ENCODE data around the gene FAM181A. TPM values are rescaled to one million over a fixed set of nuclear protein-coding genes. Genes with fewer than 3 reads are reported as not detected.

The FAM181A gene
- total RNA-seq, 2 donors from 2014 or later = not detected

DNA sequence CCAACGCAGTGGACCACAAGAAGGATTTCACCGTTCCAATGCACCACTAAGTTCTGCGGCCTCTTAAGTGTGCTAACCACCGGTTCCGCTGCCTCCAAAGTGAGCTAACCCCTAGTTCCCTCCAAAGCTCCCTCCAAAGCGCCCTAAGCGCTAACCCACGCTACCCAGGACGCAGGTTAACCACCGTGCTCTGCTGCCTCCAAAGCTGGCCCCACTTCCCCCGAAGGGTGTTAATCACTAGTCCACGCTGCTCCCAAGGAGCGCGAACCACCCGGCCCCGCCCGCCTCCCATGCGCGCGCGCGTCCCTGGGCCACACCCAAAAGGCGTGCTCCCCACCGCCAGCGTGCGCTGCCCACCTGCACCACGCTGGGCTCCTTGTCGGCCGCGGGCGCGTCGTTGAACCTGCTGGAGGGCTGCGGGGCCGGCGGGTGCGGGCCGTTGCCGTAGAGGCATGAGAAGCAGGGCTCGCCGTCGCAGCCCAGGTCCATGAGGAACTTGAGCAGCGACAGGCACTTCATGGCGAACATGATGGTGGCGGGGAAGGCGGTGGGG is 11.7 kb downstream of the FAM181A start:
- peaks cover 0 to 34% of the 10 kb centered on the region in 2 donors for H3K36me3 Mint-ChIP-seq
- ATAC-seq = no peak
- no peak for DNase-seq (ENCODE audit: low spot score in 2 of 2)
- H3K9me3 Mint-ChIP-seq = no peaks in the 10 kb centered on the region
- no peak overlapping the region for H3K27ac Mint-ChIP-seq

DNA sequence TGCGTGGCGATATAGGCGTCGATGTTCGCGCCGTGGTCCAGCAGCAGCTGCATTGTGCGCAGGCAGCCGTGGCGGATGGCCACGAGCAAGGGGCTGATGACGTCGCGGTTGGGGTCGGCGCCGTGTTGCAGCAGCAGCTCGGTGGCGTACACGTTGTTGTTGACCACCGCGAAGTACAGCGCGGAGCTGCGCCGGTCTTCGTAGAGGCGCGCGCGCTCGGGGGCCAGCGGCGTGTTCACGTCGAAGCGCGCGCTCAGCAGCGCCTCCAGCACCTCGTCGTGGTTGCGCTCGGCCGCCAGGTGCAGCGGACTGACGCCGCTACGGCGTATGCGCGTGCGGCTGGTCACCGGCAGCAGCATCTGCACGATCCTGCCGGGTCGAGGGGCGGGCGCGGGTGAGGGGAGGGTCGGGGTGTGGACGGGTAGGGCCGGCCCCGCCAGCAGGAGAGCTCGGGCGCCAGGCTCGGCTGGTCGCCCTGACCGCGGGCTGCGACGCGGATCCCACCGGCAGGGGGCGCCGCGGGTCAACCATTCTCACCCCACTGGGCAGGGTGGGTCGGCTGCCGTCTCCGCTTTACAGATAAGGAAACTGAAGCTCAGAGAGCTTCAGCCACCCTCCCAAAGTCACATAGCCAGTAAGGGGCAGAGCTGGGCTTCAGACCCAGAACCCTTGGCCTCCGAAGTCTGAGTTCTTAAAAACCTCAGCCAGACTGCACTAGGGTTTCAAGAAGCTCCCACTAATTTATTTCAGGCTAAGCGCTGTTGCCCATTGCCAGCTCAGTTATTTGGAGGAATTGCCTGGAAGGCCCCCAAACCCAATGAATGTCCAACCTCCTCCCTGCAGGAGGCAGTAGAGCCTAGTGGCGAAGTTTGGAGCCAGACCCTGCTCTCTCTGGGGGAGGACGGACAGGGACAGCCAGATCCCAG is 12.4 kb downstream of the FAM181A start:
- H3K9me3 Mint-ChIP-seq = no peaks in the 10 kb centered on the region
- DNase-seq (ENCODE audit: low spot score in 2 of 2) (peak; percentile 88 to 98), ATAC-seq (peak; percentile 96 to 97)
- H3K27ac Mint-ChIP-seq = peak overlapping the region in 1 of 2 donors; percentile 5
- peaks cover 0 to 40% of the 10 kb centered on the region in 2 donors for H3K36me3 Mint-ChIP-seq

DNA sequence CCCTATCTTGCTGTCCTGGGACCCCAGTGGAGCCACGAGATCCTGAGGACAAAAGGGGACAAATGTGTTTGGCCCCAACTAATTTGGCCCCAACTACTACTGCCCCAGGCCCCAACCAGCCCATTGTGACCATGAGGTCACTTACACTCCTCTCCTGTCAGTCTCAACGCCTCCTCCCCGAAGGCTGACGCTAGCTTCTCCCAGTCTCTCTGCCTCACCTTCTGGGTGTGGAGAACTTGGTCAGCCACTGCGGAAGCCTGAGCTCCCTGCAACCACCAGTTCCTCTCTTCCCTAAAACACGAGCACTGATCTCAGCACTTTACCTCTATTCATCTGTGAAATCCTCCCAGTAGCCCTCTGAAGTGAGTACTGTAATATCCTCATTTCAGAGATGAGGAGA is 13.3 kb downstream of the FAM181A start:
- DNase-seq (ENCODE audit: low spot score in 2 of 2) (no peak), ATAC-seq (no peak)
- H3K9me3 Mint-ChIP-seq = no peaks in the 10 kb centered on the region
- peaks cover 0 to 40% of the 10 kb centered on the region in 2 donors for H3K36me3 Mint-ChIP-seq
- peak overlapping the region in 1 of 2 donors; percentile 5 for H3K27ac Mint-ChIP-seq

DNA sequence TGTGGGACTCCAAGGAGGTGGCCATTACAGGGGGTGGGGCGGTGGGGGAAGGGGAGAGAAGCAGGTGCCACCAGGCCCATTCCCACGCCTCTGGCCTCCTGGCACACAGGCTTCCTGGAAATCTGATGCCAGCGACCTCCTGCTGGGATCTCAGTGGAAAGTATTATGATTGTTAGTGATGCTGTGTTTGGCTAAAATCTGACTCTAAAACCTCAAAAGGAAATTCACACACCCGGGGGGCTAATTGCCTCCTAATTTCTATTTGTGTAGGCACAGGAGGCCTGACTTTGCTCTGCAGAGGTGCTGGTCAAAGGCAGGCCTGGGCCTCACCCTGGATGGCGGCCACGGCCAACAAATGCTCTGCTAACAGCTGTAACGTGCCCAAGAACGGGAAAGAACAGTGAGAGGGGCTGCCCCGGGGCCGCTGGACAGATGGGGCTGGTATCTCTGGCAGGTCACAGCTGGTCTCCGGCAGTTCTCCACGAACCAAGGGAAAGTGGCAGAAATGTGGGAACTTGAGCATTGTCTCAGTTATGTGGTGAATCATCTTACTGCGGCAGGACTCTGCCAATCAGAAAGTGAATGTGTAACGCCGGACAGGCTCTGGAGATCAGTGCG is 14.3 kb downstream of the FAM181A start:
- Mint-ChIP-seq H3K27ac (peak overlapping the region in 1 of 2 donors; percentile 36), H3K36me3 (peaks cover 0 to 40% of the 10 kb centered on the region in 2 donors), H3K9me3 (no peaks in the 10 kb centered on the region)
- ATAC-seq (no peak), DNase-seq (ENCODE audit: low spot score in 2 of 2) (no peak)

DNA sequence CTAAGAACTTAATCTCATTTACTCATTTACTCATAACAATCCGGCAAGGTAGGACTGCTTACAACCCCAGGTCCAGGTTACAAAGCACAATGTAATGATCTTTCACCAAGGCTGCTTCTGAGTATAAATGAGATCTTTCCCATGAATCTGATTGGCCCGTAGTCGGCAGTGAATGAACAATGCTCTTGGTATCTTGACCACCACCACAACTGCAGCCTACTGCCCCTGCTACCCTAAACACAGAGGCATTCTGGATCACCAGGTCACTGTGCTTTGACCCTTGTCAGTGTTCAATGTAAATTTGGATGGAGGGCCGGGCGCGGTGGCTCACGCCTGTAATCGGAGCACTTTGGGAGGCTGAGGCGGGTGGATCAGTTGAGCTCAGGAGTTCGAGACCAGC is 15.9 kb downstream of the FAM181A start:
- ATAC-seq = no peak
- H3K36me3 Mint-ChIP-seq = peaks cover 0 to 39% of the 10 kb centered on the region in 2 donors
- DNase-seq (ENCODE audit: low spot score in 2 of 2) = no peak
- no peaks in the 10 kb centered on the region for H3K9me3 Mint-ChIP-seq
- no peak overlapping the region for H3K27ac Mint-ChIP-seq

DNA sequence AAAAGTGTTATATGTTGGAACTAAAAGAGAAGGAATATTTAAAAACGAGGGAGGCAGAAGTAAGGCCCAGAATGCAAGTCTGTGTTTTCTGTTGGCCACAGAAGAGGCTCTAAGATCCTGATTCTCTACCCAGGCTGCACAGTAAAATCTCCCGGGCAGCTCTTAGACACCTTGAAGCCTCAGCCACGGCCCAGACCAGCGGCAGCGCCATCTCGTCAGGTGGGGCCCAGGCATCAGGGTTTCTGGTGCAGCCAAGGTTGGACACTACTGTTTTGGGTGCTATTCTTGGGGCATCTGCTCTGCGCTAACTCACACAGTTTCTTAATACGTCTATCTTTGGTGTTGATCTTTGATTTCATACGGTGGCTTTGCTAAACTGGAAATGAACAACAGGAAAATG is 16.8 kb downstream of the FAM181A start:
- H3K27ac Mint-ChIP-seq = no peak overlapping the region
- H3K36me3 Mint-ChIP-seq = peaks cover 0 to 39% of the 10 kb centered on the region in 2 donors
- ATAC-seq (no peak), DNase-seq (ENCODE audit: low spot score in 2 of 2) (no peak)
- H3K9me3 Mint-ChIP-seq = no peaks in the 10 kb centered on the region

DNA sequence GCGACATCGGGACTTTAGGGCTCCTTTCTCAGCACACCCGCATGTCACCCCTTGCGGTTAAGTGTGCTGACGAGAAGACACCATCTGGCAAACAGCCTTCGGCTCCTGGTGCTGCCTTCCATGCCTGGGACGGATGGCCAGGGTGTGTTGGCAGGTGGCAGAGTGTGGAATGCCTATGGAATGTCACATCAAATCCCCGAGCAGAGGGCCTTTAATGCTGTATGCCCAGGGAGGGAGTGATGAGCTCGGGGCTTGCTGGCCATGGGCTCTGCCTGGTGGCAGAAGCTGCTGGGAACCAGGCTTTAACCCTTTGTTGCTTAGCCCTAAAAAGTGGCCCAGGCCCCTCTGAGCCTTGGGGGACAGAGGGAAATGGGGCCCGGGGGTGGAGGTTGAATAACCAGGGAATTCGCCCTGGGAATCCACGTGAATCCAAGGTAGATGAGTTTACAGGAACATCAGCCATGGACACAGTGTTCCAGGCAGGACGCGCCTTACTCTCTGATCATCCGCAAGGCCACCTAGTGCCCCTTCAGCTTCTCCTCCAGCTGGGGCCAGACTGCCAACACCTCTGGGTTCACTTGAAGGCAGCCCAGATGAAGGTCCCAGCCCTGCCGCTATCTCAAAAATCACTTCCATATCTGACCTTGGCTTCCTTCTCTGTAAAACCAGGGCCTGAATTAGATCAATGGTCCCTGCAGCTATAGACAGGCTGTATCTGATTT is 17.4 kb downstream of the FAM181A start:
- ATAC-seq = no peak
- Mint-ChIP-seq H3K27ac (no peak overlapping the region), H3K36me3 (peaks cover 0 to 40% of the 10 kb centered on the region in 2 donors), H3K9me3 (no peaks in the 10 kb centered on the region)
- no peak for DNase-seq (ENCODE audit: low spot score in 2 of 2)

DNA sequence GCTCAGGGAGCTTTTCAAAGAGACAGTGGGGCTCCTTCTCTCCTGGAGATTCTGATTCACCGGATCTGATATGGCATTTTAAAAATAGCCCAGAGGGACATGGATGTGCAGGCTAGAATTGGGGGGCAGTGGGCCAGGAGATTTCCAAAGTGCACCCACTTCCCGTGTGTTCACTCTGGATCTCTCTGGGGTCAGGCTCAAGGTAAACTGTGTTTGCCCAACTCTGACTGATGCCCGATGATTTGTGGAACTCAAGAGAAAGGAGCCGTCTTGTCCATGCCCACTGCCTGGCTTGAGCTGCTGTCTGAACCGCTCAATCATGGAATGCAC is 17.9 kb downstream of the FAM181A start:
- ATAC-seq (no peak), DNase-seq (ENCODE audit: low spot score in 2 of 2) (no peak)
- Mint-ChIP-seq H3K36me3 (peaks cover 0 to 45% of the 10 kb centered on the region in 2 donors), H3K27ac (peak overlapping the region in 1 of 2 donors; percentile 12), H3K9me3 (no peaks in the 10 kb centered on the region)

DNA sequence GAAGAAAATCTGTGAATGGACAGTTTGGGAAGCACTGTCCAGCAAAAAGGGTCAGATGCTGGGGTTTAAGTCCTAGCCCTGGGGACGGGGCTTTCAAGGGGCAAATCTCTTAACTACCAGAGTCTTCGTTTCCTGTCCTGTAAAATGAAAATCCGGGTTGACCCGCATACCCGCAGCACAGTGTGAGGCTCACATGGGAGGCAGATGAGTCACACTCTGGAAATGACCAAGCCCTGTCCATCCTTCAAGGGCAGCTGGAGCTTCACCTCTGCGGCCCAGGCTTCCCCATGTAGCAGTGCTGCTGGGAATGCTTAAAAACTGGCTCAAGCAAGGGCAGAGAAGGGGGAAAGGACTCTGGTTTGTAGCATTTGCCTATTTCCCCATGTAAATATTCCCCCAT is 19.0 kb downstream of the FAM181A start:
- ATAC-seq (peak in 1 of 2 donors; percentile 53), DNase-seq (ENCODE audit: low spot score in 2 of 2) (no peak)
- Mint-ChIP-seq H3K9me3 (no peaks in the 10 kb centered on the region), H3K27ac (no peak overlapping the region), H3K36me3 (peaks cover 0 to 47% of the 10 kb centered on the region in 2 donors)

DNA sequence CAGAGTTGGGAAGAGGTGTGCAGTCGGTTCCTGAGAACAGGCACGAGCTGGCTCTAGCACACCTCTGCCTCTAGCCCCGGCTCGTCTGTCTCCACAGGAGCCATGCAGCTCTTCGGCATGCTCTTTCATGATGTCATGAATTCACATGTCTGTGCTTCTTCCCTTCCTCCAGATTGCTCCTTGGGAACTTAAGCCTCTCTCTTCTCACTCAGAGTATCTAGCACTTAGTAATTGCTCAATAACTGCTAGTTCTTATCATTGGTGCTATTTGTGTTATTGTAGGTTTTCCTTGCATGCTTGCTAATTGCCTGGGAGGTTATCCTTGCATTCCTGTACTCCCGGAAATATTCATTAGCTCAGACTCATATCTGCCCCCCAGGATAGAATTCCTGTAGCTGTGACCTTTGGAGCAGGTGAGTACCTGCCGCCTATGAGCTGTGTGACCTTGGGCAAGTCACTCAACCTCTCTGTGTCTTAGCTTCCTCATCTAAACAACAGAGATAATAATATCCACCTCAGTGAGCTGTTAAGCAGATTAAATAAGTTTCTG is 19.5 kb downstream of the FAM181A start:
- ATAC-seq (no peak), DNase-seq (ENCODE audit: low spot score in 2 of 2) (no peak)
- Mint-ChIP-seq H3K9me3 (no peaks in the 10 kb centered on the region), H3K27ac (no peak overlapping the region), H3K36me3 (peaks cover 0 to 46% of the 10 kb centered on the region in 2 donors)

DNA sequence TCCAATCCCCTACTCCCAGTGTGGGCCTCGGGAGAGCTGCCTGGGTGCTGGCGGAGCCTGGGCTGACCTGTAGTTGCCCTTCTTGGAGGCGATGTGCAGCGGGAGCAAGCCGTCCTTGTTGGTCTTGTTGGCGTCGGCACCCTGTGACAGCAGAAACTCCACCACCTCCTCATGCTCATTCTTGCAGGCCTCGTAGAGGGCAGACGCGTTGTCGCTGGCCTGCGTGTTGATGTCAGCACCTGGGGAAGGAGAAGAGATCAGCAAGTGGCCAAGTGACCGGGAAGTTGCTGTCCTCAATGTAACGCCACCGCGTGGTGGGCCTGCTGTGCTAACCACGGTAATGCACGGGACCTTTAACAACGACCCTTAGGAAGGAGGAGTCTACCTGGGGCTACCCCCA is 20.1 kb downstream of the FAM181A start:
- Mint-ChIP-seq H3K36me3 (peaks cover 0 to 44% of the 10 kb centered on the region in 2 donors), H3K27ac (no peak overlapping the region), H3K9me3 (no peaks in the 10 kb centered on the region)
- DNase-seq (ENCODE audit: low spot score in 2 of 2) (no peak), ATAC-seq (no peak)

DNA sequence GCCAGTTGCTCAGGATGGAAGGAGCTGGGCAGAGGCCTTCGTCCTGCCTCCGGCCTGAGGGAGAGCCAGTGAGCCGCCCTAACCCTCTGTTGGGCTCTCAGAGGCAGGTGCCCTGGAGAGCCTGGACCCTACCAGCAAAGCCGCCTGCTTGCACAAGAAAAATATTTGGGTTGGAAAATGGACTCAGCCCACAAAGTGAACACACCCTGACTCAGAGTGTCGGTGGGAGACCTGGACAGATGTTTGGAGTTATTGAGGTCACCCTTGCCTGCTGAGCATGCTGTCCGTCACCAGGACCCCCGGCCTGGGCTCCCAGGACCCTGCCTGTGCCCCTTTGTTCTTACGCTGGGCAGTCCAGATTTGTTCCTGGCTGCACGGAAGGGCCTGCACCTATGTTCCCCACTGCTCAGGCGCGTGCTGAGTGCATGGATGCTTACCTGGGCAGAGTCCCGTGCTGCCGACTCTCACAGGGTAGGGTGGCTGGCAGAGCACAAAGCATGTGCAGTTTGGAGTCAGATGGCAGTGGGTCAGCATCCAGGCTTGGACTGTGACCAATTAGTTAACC is 22.4 kb downstream of the FAM181A start:
- DNase-seq (ENCODE audit: low spot score in 2 of 2) (no peak), ATAC-seq (no peak)
- Mint-ChIP-seq H3K9me3 (no peaks in the 10 kb centered on the region), H3K36me3 (peaks cover 4 to 47% of the 10 kb centered on the region in 2 donors), H3K27ac (no peak overlapping the region)

DNA sequence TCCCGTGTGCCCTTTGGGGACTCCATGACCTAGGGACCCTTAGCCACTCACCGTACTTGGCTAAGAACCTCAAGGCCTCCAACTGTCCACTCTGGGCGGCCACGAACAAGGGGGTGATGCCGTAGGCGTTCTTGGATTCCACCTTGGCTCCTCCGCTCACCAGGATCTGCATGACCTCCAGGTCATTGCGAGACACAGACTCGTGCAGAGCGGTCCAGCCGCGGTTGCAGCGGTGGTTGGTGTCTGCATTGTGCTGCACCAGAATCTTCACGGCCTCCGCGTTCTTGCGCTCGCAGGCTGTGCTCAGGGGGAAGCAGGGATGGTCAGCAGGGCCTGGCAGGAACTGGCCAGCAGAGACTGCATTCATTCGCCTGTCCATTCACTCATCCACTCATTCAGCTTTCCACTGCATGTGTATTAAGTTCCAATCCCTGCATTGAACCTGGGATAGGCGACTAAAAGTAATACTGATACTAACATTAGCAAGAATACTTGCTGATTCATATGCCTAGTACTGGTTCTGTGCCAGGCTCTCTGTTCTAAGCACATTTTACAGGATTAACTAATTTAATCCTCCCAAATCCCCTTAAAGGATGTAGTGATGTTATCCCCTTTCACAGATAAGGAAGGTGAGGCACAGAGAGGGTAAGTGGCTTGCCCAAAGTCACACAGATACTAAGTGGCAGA is 23.9 kb downstream of the FAM181A start:
- H3K9me3 Mint-ChIP-seq = no peaks in the 10 kb centered on the region
- ATAC-seq (peak; percentile 49 to 75), DNase-seq (ENCODE audit: low spot score in 2 of 2) (no peak)
- peaks cover 10 to 54% of the 10 kb centered on the region in 2 donors for H3K36me3 Mint-ChIP-seq
- peak overlapping the region in 1 of 2 donors; percentile 73 for H3K27ac Mint-ChIP-seq

DNA sequence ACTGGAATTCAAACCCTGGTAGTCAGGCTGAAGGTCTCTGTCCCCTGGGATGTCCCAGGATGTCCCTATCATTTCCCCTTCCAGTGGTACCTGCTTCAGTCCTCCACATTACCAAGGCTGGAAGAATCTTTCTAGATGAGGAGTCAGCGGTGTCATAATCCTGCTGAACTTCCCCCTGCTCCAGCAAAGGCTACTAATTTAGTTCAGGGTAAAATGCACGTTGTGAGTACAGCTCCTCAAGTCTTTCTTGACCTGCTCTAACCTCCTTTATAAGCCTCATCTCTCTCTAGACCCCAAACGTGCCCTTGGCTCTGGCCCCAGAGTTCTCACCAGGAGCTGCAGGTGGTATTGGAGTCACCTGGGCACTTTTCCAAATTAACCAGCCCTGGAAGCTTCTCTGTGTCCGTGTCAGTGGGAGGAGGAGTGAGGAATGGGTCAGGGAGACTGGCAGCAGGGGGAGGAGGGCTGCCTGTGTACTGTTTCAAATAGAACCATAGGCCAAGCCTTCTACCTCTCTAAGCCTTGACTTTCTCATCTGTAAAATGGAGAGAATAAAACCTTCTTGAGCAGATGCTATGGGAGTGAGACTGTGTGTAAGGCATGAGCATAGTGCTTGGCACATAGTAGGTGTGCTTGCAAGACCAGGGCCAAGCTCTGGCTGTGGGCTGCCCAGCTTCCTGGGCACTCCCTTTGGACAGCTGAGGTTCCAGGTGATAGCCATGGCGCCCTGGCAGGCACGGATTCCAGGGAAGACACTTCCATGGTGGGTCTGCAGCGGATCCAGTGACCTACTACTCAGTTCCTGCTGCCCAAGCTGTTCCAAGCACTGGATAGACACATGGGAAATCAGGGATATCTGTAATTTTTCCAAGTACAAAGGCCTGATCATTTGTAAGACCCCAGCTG is 24.7 kb downstream of the FAM181A start:
- H3K27ac Mint-ChIP-seq = peak overlapping the region in 1 of 2 donors; percentile 14
- DNase-seq (ENCODE audit: low spot score in 2 of 2) = no peak
- no peak for ATAC-seq
- H3K9me3 Mint-ChIP-seq = no peaks in the 10 kb centered on the region
- H3K36me3 Mint-ChIP-seq = peaks cover 10 to 49% of the 10 kb centered on the region in 2 donors

DNA sequence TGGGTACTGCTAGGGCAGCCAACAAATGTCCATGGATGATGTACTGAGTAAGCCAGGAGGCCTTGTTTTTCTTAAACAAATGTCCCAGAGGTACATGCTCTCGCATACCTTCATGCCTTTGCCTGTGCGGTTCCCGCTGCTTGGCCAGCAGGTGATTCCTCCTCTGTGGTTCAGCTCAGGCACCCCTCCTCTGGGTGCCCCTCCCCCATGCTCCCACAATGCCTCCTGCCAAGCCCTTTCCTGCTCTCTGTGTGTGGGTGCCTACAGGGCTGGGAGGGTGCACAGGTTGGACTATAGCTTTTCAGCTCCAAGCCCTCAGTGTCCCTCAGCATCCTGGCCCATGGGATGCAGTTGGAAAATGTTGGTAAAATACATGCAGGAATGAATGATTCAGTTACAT is 25.7 kb downstream of the FAM181A start:
- ATAC-seq (no peak), DNase-seq (ENCODE audit: low spot score in 2 of 2) (no peak)
- Mint-ChIP-seq H3K27ac (peak overlapping the region in 1 of 2 donors; percentile 46), H3K36me3 (peaks cover 10 to 45% of the 10 kb centered on the region in 2 donors), H3K9me3 (no peaks in the 10 kb centered on the region)
